WTC11 (cell line): ENCODE results near the gene LILRA6. TPM values are rescaled to one million over a fixed set of nuclear protein-coding genes. Genes with fewer than 3 reads are reported as not detected.

Experiments
- ATAC-seq: fragments of 200-7000 bp; cut with Tn5 transposase; 2 replicates; pipeline ENCODE4 v1.10.0; 2021; ENCODE audit warnings: mild to moderate bottlenecking, moderate library complexity
- CTCF ChIA-PET: fragments of 300-600 bp; sonication (Branson Sonifier 250); formaldehyde crosslinking; loops from one replicate; lab custom pipeline; 2021; ENCODE audit warnings: antibody characterized with exemption; lab: Charles Lee
- POLR2A ChIA-PET: fragments of 350-600 bp; sonication (Branson Sonifier 250); formaldehyde crosslinking; loops from one replicate; lab custom pipeline; 2021; ENCODE audit warnings: antibody characterized with exemption; lab: Charles Lee
- DNase-seq: peaks from one replicate; pipeline ENCODE4 v3.0.0; 2021; ENCODE audit warnings: low spot score
- H3K27ac Mint-ChIP-seq: 2 replicates; pipeline ENCODE4 v1.8.0; 2021; ENCODE audit warnings: mixed read lengths
- H3K27me3 Mint-ChIP-seq: 2 replicates; pipeline ENCODE4 v1.8.0; 2021; ENCODE audit warnings: low read depth, mild to moderate bottlenecking, moderate library complexity, mixed read lengths
- H3K36me3 Mint-ChIP-seq: 2 replicates; pipeline ENCODE4 v1.8.0; 2021; ENCODE audit warnings: mixed read lengths
- H3K4me1 Mint-ChIP-seq: 2 replicates; pipeline ENCODE4 v1.8.0; 2022; ENCODE audit warnings: mixed read lengths
- H3K4me3 Mint-ChIP-seq: 2 replicates; pipeline ENCODE4 v1.8.0; 2021; ENCODE audit warnings: mild to moderate bottlenecking, moderate library complexity, mixed read lengths
- H3K9me3 Mint-ChIP-seq: 2 replicates; pipeline ENCODE4 v1.8.0; 2021; ENCODE audit warnings: mixed read lengths
- AR ChIP-seq: fragments of 250-450 bp; sonication (Bioruptor Pico); IDR thresholded peaks from 2 replicates; pipeline ENCODE4 v1.9.0; 2021; ENCODE audit warnings: mild to moderate bottlenecking
- ATF2 ChIP-seq: sonication (generic); formaldehyde crosslinking; IDR thresholded peaks from 2 replicates; pipeline ENCODE4 v1.8.1; 2022; ENCODE audit warnings: low read depth, missing genetic modification reagents, borderline replicate concordance
- EMX1 ChIP-seq: fragments of 250-450 bp; sonication (Bioruptor Pico); IDR thresholded peaks from 2 replicates; pipeline ENCODE4 v1.8.0; 2021; ENCODE audit warnings: mild to moderate bottlenecking
- ESRRA ChIP-seq: sonication (generic); formaldehyde crosslinking; IDR thresholded peaks from 2 replicates; pipeline ENCODE4 v1.8.1; 2022; ENCODE audit warnings: mild to moderate bottlenecking, missing genetic modification reagents, borderline replicate concordance
- GRHL2 ChIP-seq: fragments of 250-450 bp; sonication (Bioruptor Pico); IDR thresholded peaks from 2 replicates; pipeline ENCODE4 v1.8.0; 2022; ENCODE audit warnings: mild to moderate bottlenecking, moderate library complexity; ENCODE audit not compliant: insufficient replicate concordance, severe bottlenecking
- NFATC4 ChIP-seq: fragments of 250-450 bp; sonication (Bioruptor Pico); IDR thresholded peaks from 2 replicates; pipeline ENCODE4 v1.9.0; 2021; ENCODE audit warnings: mild to moderate bottlenecking
- PRDM15 ChIP-seq: sonication (generic); formaldehyde crosslinking; IDR thresholded peaks from 2 replicates; pipeline ENCODE4 v1.8.0; 2022; ENCODE audit warnings: missing genetic modification reagents
- PRRX2 ChIP-seq: fragments of 250-450 bp; sonication (Bioruptor Pico); IDR thresholded peaks from 2 replicates; pipeline ENCODE4 v1.8.0; 2021; ENCODE audit warnings: mild to moderate bottlenecking
- TEAD1 ChIP-seq: sonication (generic); formaldehyde crosslinking; IDR thresholded peaks from 2 replicates; pipeline ENCODE4 v1.8.0; 2022; ENCODE audit warnings: mild to moderate bottlenecking, missing genetic modification reagents
- ZBTB21 ChIP-seq: sonication (generic); formaldehyde crosslinking; IDR thresholded peaks from 2 replicates; pipeline ENCODE4 v1.8.1; 2023; ENCODE audit warnings: mild to moderate bottlenecking, missing genetic modification reagents, borderline replicate concordance
- ZNF121 ChIP-seq: sonication (generic); formaldehyde crosslinking; IDR thresholded peaks from 2 replicates; pipeline ENCODE4 v1.8.0; 2023; ENCODE audit warnings: missing genetic modification reagents
- ZNF138 ChIP-seq: sonication (generic); formaldehyde crosslinking; conservative IDR thresholded peaks from 2 replicates; pipeline ENCODE4 v1.8.1; 2022; ENCODE audit warnings: mild to moderate bottlenecking, moderate library complexity, missing genetic modification reagents
- ZNF396 ChIP-seq: fragments of 250-450 bp; sonication (Bioruptor Pico); IDR thresholded peaks from 2 replicates; pipeline ENCODE4 v1.8.0; 2021; ENCODE audit warnings: mild to moderate bottlenecking, moderate library complexity, borderline replicate concordance
- ZNF532 ChIP-seq: fragments of 250-450 bp; sonication (Bioruptor Pico); IDR thresholded peaks from 2 replicates; pipeline ENCODE4 v1.9.0; 2021; ENCODE audit warnings: mild to moderate bottlenecking, borderline replicate concordance
- total RNA-seq: library from RNA; stranded (reverse); gene quantifications from 3 replicates; pipeline ENCODE4 v1.2.3, GENCODE V29; 2021
- TF ChIP-seq, protein P1 (sequence below): sonication (generic); formaldehyde crosslinking; IDR thresholded peaks from 2 replicates; pipeline ENCODE4 v1.8.0; 2022; ENCODE audit warnings: mild to moderate bottlenecking, missing genetic modification reagents
- TF ChIP-seq, protein P2 (sequence below): sonication (generic); formaldehyde crosslinking; IDR thresholded peaks from 2 replicates; pipeline ENCODE4 v1.8.0; 2022; ENCODE audit warnings: mild to moderate bottlenecking, missing genetic modification reagents
- TF ChIP-seq, protein P3 (sequence below): sonication (generic); formaldehyde crosslinking; IDR thresholded peaks from 2 replicates; pipeline ENCODE4 v1.8.1; 2022; ENCODE audit warnings: missing genetic modification reagents, borderline replicate concordance
- TF ChIP-seq, protein P4 (sequence below): fragments of 200-600 bp; IDR thresholded peaks from 2 replicates; pipeline ENCODE4 v1.8.0; 2022; ENCODE audit warnings: antibody characterized with exemption

LILRA6 gene
- total RNA-seq, 1 experiment from 2014 or later, result not detected

DNA sequence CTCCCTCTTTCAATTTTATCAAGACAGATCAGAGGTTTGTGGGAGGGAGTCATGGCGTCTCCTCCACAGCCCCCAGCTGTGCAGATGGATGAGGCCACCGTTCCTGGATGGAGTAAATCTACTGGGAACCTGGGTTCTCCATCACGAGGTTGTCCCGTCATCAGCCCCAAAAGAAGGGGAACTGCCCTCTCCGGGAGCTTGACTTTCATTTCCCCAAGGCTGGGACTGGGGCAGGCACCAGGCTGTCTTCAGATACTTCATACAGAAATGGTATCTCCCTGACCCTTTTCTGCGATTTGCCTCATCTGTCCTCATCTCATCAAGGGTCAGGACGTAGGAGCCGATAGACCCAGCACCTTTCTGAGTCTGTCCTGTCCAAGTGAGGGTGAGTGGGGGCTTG lies 28.5 kb upstream of the LILRA6 start:
- ATAC-seq, result no peak
- TF ChIP-seq PRDM15 (CRISPR knock-in tag) (no peak), ESRRA (CRISPR knock-in tag) (no peak), ZBTB21 (CRISPR knock-in tag) (no peak), ZNF138 (no peak), ZNF396 (CRISPR knock-in tag) (no peak), TEAD1 (CRISPR knock-in tag) (no peak), PRRX2 (no peak), GRHL2 (CRISPR knock-in tag) (no peak), ZNF532 (no peak), EMX1 (CRISPR knock-in tag) (no peak), ZNF121 (CRISPR knock-in tag) (no peak), ATF2 (CRISPR knock-in tag) (no peak), AR (CRISPR knock-in tag) (no peak), NFATC4 (no peak)
- TF ChIP-seq, protein P1, sequence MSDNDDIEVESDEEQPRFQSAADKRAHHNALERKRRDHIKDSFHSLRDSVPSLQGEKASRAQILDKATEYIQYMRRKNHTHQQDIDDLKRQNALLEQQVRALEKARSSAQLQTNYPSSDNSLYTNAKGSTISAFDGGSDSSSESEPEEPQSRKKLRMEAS (CRISPR knock-in tag), result no peak
- TF ChIP-seq, protein P2, sequence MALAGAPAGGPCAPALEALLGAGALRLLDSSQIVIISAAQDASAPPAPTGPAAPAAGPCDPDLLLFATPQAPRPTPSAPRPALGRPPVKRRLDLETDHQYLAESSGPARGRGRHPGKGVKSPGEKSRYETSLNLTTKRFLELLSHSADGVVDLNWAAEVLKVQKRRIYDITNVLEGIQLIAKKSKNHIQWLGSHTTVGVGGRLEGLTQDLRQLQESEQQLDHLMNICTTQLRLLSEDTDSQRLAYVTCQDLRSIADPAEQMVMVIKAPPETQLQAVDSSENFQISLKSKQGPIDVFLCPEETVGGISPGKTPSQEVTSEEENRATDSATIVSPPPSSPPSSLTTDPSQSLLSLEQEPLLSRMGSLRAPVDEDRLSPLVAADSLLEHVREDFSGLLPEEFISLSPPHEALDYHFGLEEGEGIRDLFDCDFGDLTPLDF (CRISPR knock-in tag), result no peak
- TF ChIP-seq, protein P3, sequence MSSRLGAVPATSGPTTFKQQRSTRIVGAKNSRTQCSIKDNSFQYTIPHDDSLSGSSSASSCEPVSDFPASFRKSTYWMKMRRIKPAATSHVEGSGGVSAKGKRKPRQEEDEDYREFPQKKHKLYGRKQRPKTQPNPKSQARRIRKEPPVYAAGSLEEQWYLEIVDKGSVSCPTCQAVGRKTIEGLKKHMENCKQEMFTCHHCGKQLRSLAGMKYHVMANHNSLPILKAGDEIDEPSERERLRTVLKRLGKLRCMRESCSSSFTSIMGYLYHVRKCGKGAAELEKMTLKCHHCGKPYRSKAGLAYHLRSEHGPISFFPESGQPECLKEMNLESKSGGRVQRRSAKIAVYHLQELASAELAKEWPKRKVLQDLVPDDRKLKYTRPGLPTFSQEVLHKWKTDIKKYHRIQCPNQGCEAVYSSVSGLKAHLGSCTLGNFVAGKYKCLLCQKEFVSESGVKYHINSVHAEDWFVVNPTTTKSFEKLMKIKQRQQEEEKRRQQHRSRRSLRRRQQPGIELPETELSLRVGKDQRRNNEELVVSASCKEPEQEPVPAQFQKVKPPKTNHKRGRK, result no peak
- TF ChIP-seq, protein P4, sequence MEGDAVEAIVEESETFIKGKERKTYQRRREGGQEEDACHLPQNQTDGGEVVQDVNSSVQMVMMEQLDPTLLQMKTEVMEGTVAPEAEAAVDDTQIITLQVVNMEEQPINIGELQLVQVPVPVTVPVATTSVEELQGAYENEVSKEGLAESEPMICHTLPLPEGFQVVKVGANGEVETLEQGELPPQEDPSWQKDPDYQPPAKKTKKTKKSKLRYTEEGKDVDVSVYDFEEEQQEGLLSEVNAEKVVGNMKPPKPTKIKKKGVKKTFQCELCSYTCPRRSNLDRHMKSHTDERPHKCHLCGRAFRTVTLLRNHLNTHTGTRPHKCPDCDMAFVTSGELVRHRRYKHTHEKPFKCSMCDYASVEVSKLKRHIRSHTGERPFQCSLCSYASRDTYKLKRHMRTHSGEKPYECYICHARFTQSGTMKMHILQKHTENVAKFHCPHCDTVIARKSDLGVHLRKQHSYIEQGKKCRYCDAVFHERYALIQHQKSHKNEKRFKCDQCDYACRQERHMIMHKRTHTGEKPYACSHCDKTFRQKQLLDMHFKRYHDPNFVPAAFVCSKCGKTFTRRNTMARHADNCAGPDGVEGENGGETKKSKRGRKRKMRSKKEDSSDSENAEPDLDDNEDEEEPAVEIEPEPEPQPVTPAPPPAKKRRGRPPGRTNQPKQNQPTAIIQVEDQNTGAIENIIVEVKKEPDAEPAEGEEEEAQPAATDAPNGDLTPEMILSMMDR, result no peak
- TF ChIP-seq, all 79 proteins: peak for 0
- Mint-ChIP-seq H3K27me3 (peaks cover 36% of the 10 kb centered on the region), H3K36me3 (no peaks in the 10 kb centered on the region), H3K27ac (no peak overlapping the region), H3K4me3 (no peak overlapping the region), H3K9me3 (no peaks in the 10 kb centered on the region), H3K4me1 (peaks cover 3% of the 10 kb centered on the region; the same call in 1 of the 2 replicates)
- DNase-seq, result no peak
- CTCF ChIA-PET, result no interaction called here
- POLR2A ChIA-PET, result no interaction called here
